K562 (cell line): Measurements from ENCODE around the gene USP7. TPM values are rescaled to one million over a fixed set of nuclear protein-coding genes. Genes with fewer than 3 reads are reported as not detected.

Experiments used
- CHD7 ChIP-seq: fragments of 200-600 bp; sonication (generic); IDR thresholded peaks from one replicate; pipeline ENCODE4 v1.6.1; 2012; ENCODE audit warnings: mild to moderate bottlenecking, low read depth, low read length, inconsistent platforms
- CREB3 ChIP-seq: fragments of 450-650 bp; conservative IDR thresholded peaks from 2 replicates; pipeline ENCODE4 v1.6.1; 2016; ENCODE audit warnings: missing genetic modification characterization, low read depth, mild to moderate bottlenecking, missing compliant biosample characterization, moderate library complexity
- HDAC3 ChIP-seq: fragments of 450-650 bp; IDR thresholded peaks from 2 replicates; pipeline ENCODE4 v1.6.1; 2018; ENCODE audit warnings: borderline replicate concordance, mild to moderate bottlenecking, moderate library complexity; ENCODE audit not compliant: partially characterized antibody
- HLTF ChIP-seq: fragments of 450-650 bp; IDR thresholded peaks from 2 replicates; pipeline ENCODE4 v1.6.1; 2016
- KDM4B ChIP-seq, 2 experiments: fragments of 450-650 bp in 1 of 2; sonication (generic) in 1 of 2; IDR thresholded peaks; 2 replicates each; pipeline ENCODE4 v1.6.1; 2016 to 2017; ENCODE audit warnings: borderline replicate concordance in 2 of 2, antibody characterized with exemption in 1 of 2, low read depth in 1 of 2, mild to moderate bottlenecking in 1 of 2
- MNT ChIP-seq, 2 experiments: fragments of 450-650 bp; conservative IDR thresholded peaks; 2 replicates each; pipeline ENCODE4 v1.6.1; 2017; ENCODE audit warnings: mild to moderate bottlenecking in 2 of 2, moderate library complexity in 2 of 2
- NFE2 ChIP-seq: IDR thresholded peaks from 2 replicates; pipeline ENCODE4 v1.6.1; 2014; ENCODE audit warnings: antibody characterized with exemption, low read depth
- TRIM24 ChIP-seq, 2 experiments: fragments of 450-650 bp; IDR thresholded peaks; 2 replicates each; pipeline ENCODE4 v1.6.1; 2016
- YBX1 ChIP-seq: fragments of 450-650 bp; IDR thresholded peaks from 2 replicates; pipeline ENCODE4 v1.7.1; 2016; ENCODE audit warnings: mild to moderate bottlenecking
- ZNF311 ChIP-seq: fragments of 250-450 bp; sonication (Bioruptor Pico); IDR thresholded peaks from 2 replicates; pipeline ENCODE4 v1.4.0; 2020; ENCODE audit warnings: mild to moderate bottlenecking, moderate library complexity
- ZNF431 ChIP-seq: sonication (generic); formaldehyde crosslinking; IDR thresholded peaks from 2 replicates; pipeline ENCODE4 v1.8.0; 2022; ENCODE audit warnings: mild to moderate bottlenecking, missing genetic modification reagents
- ZNF561 ChIP-seq: fragments of 450-650 bp; formaldehyde crosslinking; conservative IDR thresholded peaks from 2 replicates; pipeline ENCODE4 v1.4.0; 2020; ENCODE audit warnings: mild to moderate bottlenecking, moderate library complexity
- ZSCAN29 ChIP-seq: fragments of 450-650 bp; IDR thresholded peaks from 2 replicates; pipeline ENCODE4 v1.6.1; 2017
- ZZZ3 ChIP-seq: fragments of 450-650 bp; IDR thresholded peaks from 2 replicates; pipeline ENCODE4 v1.6.1; 2016; ENCODE audit warnings: antibody characterized with exemption, mild to moderate bottlenecking, moderate library complexity
- polyA plus RNA-seq, 8 experiments: library from polyadenylated mRNA; depleted of rRNA in 4 of 8; stranded (reverse) in 5 of 8; unstranded in 3 of 8; fragments of >200 nt; fragmentation: Nextera tagmentation in 2 of 8; fragmentation: Illumina TruSeq in 1 of 8; extraction: Ambion mirVana in 2 of 8; extraction: Trizol in 1 of 8; gene quantifications; 2 replicates each; pipeline versions ENCODE4 v1.2.1 to v1.2.3, GENCODE V29; 2011 to 2014; ENCODE audit warnings: inconsistent platforms in 1 of 8, missing spikeins in 1 of 8
- total RNA-seq, 7 experiments: library from RNA; depleted of rRNA in 6 of 7; stranded (reverse); fragments of >200 nt in 6 of 7; fragmentation: Illumina TruSeq in 2 of 7; extraction: Trizol in 2 of 7; gene quantifications; 2 replicates each; pipeline versions ENCODE4 v1.2.1 to v1.2.3, GENCODE V29; 2011 to 2021; ENCODE audit warnings: low replicate concordance in 1 of 7

USP7 gene
- total and polyA plus RNA-seq, 9 of the 15 experiments (the other 6 are each of a cell fraction or from before 2014, with no cell fraction given), result 17.1 to 145 (median 57.9) TPM

- TF ChIP-seq CHD7 (no peak), MNT (conservative IDR thresholded peaks at IDR 0.05) (peak; percentile 82 to 90), TRIM24 (IDR thresholded peaks at IDR 0.05) (0 out of 4 replicates have a peak, but pooled peaks of 1 of the 2 experiments have one; percentile 41), HDAC3 (no peak), ZNF431 (CRISPR knock-in tag) (no peak), ZNF561 (no peak), ZSCAN29 (no peak), ZZZ3 (no peak), YBX1 (no peak), HLTF (no peak), NFE2 (no peak), KDM4B (IDR thresholded peaks at IDR 0.05; ENCODE audit: borderline replicate concordance in 2 of 2, low read depth in 1 of 2) (0 out of 4 replicates have a peak, but pooled peaks of 1 of the 2 experiments have one; percentile 7), CREB3 (tag) (no peak), ZNF311 (CRISPR knock-in tag) (no peak)
Measured at GRCh38 chr16:8868416-8869211, 95.1 kb downstream of the USP7 start, which contains the start of gene CARHSP1 (continued).
